GM12878 (cell line): ENCODE results near the gene ZNF189.

Experiments used
- CTCF ChIP-seq, 3 experiments: IDR thresholded peaks in 2 of 3; conservative IDR thresholded peaks in 1 of 3; 2 replicates each; pipeline ENCODE4 v1.5.1; 2011; ENCODE audit warnings: low read depth in 3 of 3, low read length in 3 of 3, mild to moderate bottlenecking in 3 of 3, control low read depth in 2 of 3, moderate library complexity in 2 of 3, inconsistent platforms in 1 of 3, mixed read lengths in 1 of 3; ENCODE audit not compliant: control insufficient read depth in 2 of 3, insufficient read depth in 1 of 3; ENCODE audit errors: extremely low read depth in 1 of 3
- E4F1 ChIP-seq: fragments of 450-650 bp; IDR thresholded peaks from 2 replicates; pipeline ENCODE4 v1.6.1; 2018; ENCODE audit warnings: borderline replicate concordance, mild to moderate bottlenecking; ENCODE audit not compliant: partially characterized antibody
- EGR1 ChIP-seq, 2 experiments: IDR thresholded peaks; 1 replicate in 1 of 2; 2 replicates in 1 of 2; pipeline ENCODE4 v1.6.1; 2011 to 2012; ENCODE audit warnings: low read depth in 2 of 2, low read length in 2 of 2, borderline replicate concordance in 1 of 2, mild to moderate bottlenecking in 1 of 2, moderate library complexity in 1 of 2
- EZH2 ChIP-seq: IDR thresholded peaks from 2 replicates; pipeline ENCODE4 v1.6.1; 2012; ENCODE audit warnings: low read depth, mild to moderate bottlenecking, control low read depth, inconsistent platforms, low read length, borderline replicate concordance; ENCODE audit not compliant: control insufficient read depth
- IRF3 ChIP-seq: fragments of 450-650 bp; IDR thresholded peaks from 2 replicates; pipeline ENCODE4 v1.6.1; 2014; ENCODE audit warnings: mild to moderate bottlenecking
- NFIC ChIP-seq: IDR thresholded peaks from 2 replicates; pipeline ENCODE4 v1.6.1; 2012; ENCODE audit warnings: low read depth, mild to moderate bottlenecking, inconsistent platforms, low read length, moderate library complexity
- POLR2AphosphoS5 ChIP-seq: IDR thresholded peaks from 2 replicates; pipeline ENCODE4 v1.6.1; 2011; ENCODE audit warnings: mild to moderate bottlenecking, low read length, inconsistent platforms
- TAF1 ChIP-seq: IDR thresholded peaks from 2 replicates; pipeline ENCODE4 v1.6.1; 2011; ENCODE audit warnings: mild to moderate bottlenecking, low read depth, low read length, borderline replicate concordance
- USF2 ChIP-seq: IDR thresholded peaks from 2 replicates; pipeline ENCODE4 v1.6.1; 2011; ENCODE audit warnings: low read depth, low read length, improper control_type of control experiment, borderline replicate concordance

- no peak for TF ChIP-seq CTCF (IDR thresholded peaks at IDR 0.05 in 2 of 3, conservative IDR thresholded peaks at IDR 0.05 in 1 of 3; ENCODE audit: control insufficient read depth in 2 of 3, extremely low read depth in 1 of 3, insufficient read depth in 1 of 3, low read depth in 3 of 3, low read length in 3 of 3)
- TF ChIP-seq POLR2AphosphoS5, result no peak
- TF ChIP-seq E4F1, result no peak
- TF ChIP-seq EZH2, result no peak
- no peak for TF ChIP-seq NFIC
- no peak for TF ChIP-seq USF2
- no peak for TF ChIP-seq IRF3
- TF ChIP-seq TAF1, result no peak
- no peak for TF ChIP-seq EGR1 (IDR thresholded peaks at IDR 0.05; ENCODE audit: borderline replicate concordance in 1 of 2, low read depth in 2 of 2, low read length in 2 of 2)
Measured at GRCh38 chr9:101415578-101415977, 16.9 kb downstream of the ZNF189 start.
